GM18499 (cell line): ENCODE data around the gene ACTN1.
"Not testable (repeated sequence)": the region's sequence is repeated elsewhere in the genome, so short reads cannot be mapped to it uniquely, and the experiment has no call there.

Source experiments
- ATAC-seq: cut with Tn5 transposase; IDR thresholded peaks from one replicate; pipeline ENCODE4 v1.9.1; 2021; ENCODE audit warnings: moderate number of reproducible peaks; ENCODE audit not compliant: insufficient read depth, unreplicated experiment

The ACTN1 gene

GRCh38 chr14:68879321-68879781 is 99.8 kb downstream of the ACTN1 start:
- no peak for ATAC-seq

- no peak for ATAC-seq
Observed at GRCh38 chr14:68878908-68879307, 100.2 kb downstream of the ACTN1 start.

- no peak for ATAC-seq
Observed at GRCh38 chr14:68877993-68878575, 101.0 kb downstream of the ACTN1 start.

- no peak for ATAC-seq
Observed at GRCh38 chr14:68876976-68877375, 102.1 kb downstream of the ACTN1 start.

- ATAC-seq: no peak
Observed at GRCh38 chr14:68874746-68875155, 104.4 kb downstream of the ACTN1 start.

GRCh38 chr14:68873376-68873775 is 105.7 kb downstream of the ACTN1 start:
- ATAC-seq: no peak

- no peak for ATAC-seq
Observed at GRCh38 chr14:68871392-68871791, 107.7 kb downstream of the ACTN1 start.

GRCh38 chr14:68866991-68867533 is 112.0 kb downstream of the ACTN1 start:
- no peak for ATAC-seq

GRCh38 chr14:68865542-68865941 is 113.6 kb downstream of the ACTN1 start:
- no peak for ATAC-seq

- ATAC-seq: no peak
Observed at GRCh38 chr14:68864361-68864750, 114.7 kb downstream of the ACTN1 start.

- ATAC-seq: no peak
Observed at GRCh38 chr14:68863610-68864360, 115.3 kb downstream of the ACTN1 start.

GRCh38 chr14:68862954-68863594 is 116.0 kb downstream of the ACTN1 start:
- ATAC-seq: no peak

- ATAC-seq: no peak
Observed at GRCh38 chr14:68860771-68861170, 118.3 kb downstream of the ACTN1 start.

- no peak for ATAC-seq
Observed at GRCh38 chr14:68857516-68858070, 121.5 kb downstream of the ACTN1 start.

- ATAC-seq: no peak
Observed at GRCh38 chr14:68856572-68856971, 122.5 kb downstream of the ACTN1 start.

GRCh38 chr14:68854421-68854820 is 124.7 kb downstream of the ACTN1 start:
- ATAC-seq: no peak

GRCh38 chr14:68853749-68854148 is 125.4 kb downstream of the ACTN1 start:
- ATAC-seq: no peak

GRCh38 chr14:68852493-68852892 is 126.6 kb downstream of the ACTN1 start:
- ATAC-seq: not testable (repeated sequence)

GRCh38 chr14:68851078-68851477 is 128.0 kb downstream of the ACTN1 start:
- no peak for ATAC-seq

- no peak for ATAC-seq
Observed at GRCh38 chr14:68849416-68849815, 129.7 kb downstream of the ACTN1 start.

GRCh38 chr14:68848253-68848652 is 130.8 kb downstream of the ACTN1 start:
- no peak for ATAC-seq
